ENCODE results near the gene OR5K1. TPM values are rescaled to one million over a fixed set of nuclear protein-coding genes. Genes with fewer than 3 reads are reported as not detected.

OR5K1 gene
- total and polyA plus RNA-seq, 2 of the 8 experiments (the other 6 are each of a cell fraction or from before 2014, with no cell fraction given): not detected

- POLR2A ChIA-PET (ENCODE audit: partially characterized antibody): no interaction called here
- H2BK20ac ChIP-seq (ENCODE audit: low read length): no peak overlapping the region
- H3K4ac ChIP-seq (replicated peaks; ENCODE audit: insufficient read length, low read depth, low read length): no peak overlapping the region
- FAIRE-seq (no peak), DNase-seq (ENCODE audit: low read depth in 1 of 2, low spot score in 2 of 2) (no peak)
- H3K4me1 ChIP-seq (replicated peaks in 1 of 4; ENCODE audit: control insufficient read depth in 3 of 4, insufficient read depth in 4 of 4, low read length in 3 of 4): no peaks in the 10 kb centered on the region
- H3K79me2 ChIP-seq (ENCODE audit: control insufficient read depth in 1 of 2, insufficient read depth in 2 of 2, low read length in 2 of 2): peaks cover 0 to under 1% of the 10 kb centered on the region in 2 experiments; a peak in 1 of 4 replicates
- peaks cover 0 to 15% (median 8%) of the 10 kb centered on the region in 4 experiments; a peak in 5 of 8 replicates for H3K36me3 ChIP-seq (ENCODE audit: control insufficient read depth in 2 of 4, insufficient read depth in 4 of 4, low read length in 3 of 4)
- no peak overlapping the region for H3K14ac ChIP-seq (ENCODE audit: insufficient read length)
- H3K27me3 ChIP-seq (replicated peaks in 1 of 4; ENCODE audit: control insufficient read depth in 3 of 4, extremely low read depth in 1 of 4, insufficient read depth in 3 of 4, low read length in 3 of 4): no peaks in the 10 kb centered on the region
- H3K4me3 ChIP-seq (ENCODE audit: extremely low read depth in 1 of 4, insufficient read depth in 2 of 4, low read depth in 3 of 4, low read length in 4 of 4): no peak overlapping the region
- H3K23me2 ChIP-seq (ENCODE audit: low read depth, low read length): no peaks in the 10 kb centered on the region
- TF ChIP-seq NANOG (IDR thresholded peaks at IDR 0.05; ENCODE audit: insufficient read depth, low read depth, low read length, poor library complexity, severe bottlenecking) (no peak), SIX5 (IDR thresholded peaks at IDR 0.05; ENCODE audit: low read depth, low read length) (no peak), SP1 (IDR thresholded peaks at IDR 0.05; ENCODE audit: low read depth, low read length) (no peak), CEBPB (IDR thresholded peaks at IDR 0.05; ENCODE audit: low read depth, low read length) (no peak), RXRA (IDR thresholded peaks at IDR 0.05; ENCODE audit: insufficient read depth, low read depth, low read length) (no peak), JUN (IDR thresholded peaks at IDR 0.05; ENCODE audit: low read depth, low read length) (no peak), POU5F1 (IDR thresholded peaks at IDR 0.05; ENCODE audit: low read depth, low read length) (no peak), CHD2 (IDR thresholded peaks at IDR 0.05; ENCODE audit: low read length) (no peak), SAP30 (IDR thresholded peaks at IDR 0.05; ENCODE audit: insufficient read depth, insufficient replicate concordance, low read length) (no peak), SUZ12 (IDR thresholded peaks at IDR 0.05; ENCODE audit: low read length) (no peak), NRF1 (IDR thresholded peaks at IDR 0.05; ENCODE audit: low read depth, low read length) (no peak), ASH2L (IDR thresholded peaks at IDR 0.05; ENCODE audit: low read length) (no peak)
- 89% methylated on average over 4 of the region's 4 CpGs; no CpG with 5 or more reads in 1 of the 2 experiments for WGBS, 2 experiments (ENCODE audit: extremely low coverage in 1 of 2, insufficient coverage in 1 of 2, insufficient read length in 1 of 2, insufficient replicate concordance in 2 of 2, low coverage in 1 of 2, low lambda C conversion rate in 2 of 2, missing lambda C conversion rate in 1 of 2)
- no peak overlapping the region for H4K91ac ChIP-seq (replicated peaks; ENCODE audit: insufficient read length, low read length)
- no peak overlapping the region for H4K5ac ChIP-seq (ENCODE audit: insufficient read length, low read depth, low read length)
- no peak overlapping the region for H2BK12ac ChIP-seq (ENCODE audit: low read depth, low read length)
- H2AK5ac ChIP-seq (ENCODE audit: low read depth, low read length): no peak overlapping the region
- H3K27ac ChIP-seq (ENCODE audit: low read depth, low read length): no peak overlapping the region
- no peak overlapping the region for H2BK120ac ChIP-seq (replicated peaks; ENCODE audit: low read depth, low read length)
- no peak overlapping the region for H2BK15ac ChIP-seq (ENCODE audit: low read length)
- no peaks in the 10 kb centered on the region for H4K20me1 ChIP-seq (replicated peaks in 1 of 2; ENCODE audit: control insufficient read depth in 1 of 2, insufficient read depth in 2 of 2, low read length in 2 of 2)
- no peak overlapping the region for H3K23ac ChIP-seq (ENCODE audit: insufficient read length)
- H2AFZ ChIP-seq (ENCODE audit: low read length): no peak overlapping the region
- H3K18ac ChIP-seq (ENCODE audit: extremely low read depth, low read length): no peak overlapping the region
- H3K9ac ChIP-seq (replicated peaks in 1 of 4; ENCODE audit: extremely low read depth in 1 of 4, low read depth in 3 of 4, low read length in 3 of 4): no peak overlapping the region
- CTCF ChIA-PET (ENCODE audit: partially characterized antibody): interaction anchor here (1.9 kb wide), 1 partner anchor 13 kb away, joined by 5 read pairs; no protein-coding TSS in a partner anchor
- no peak overlapping the region for H3K4me2 ChIP-seq (ENCODE audit: insufficient read depth in 1 of 2, low read depth in 2 of 2, low read length in 2 of 2)
- H3K9me3 ChIP-seq (ENCODE audit: insufficient read depth in 2 of 2, low read depth in 1 of 2, low read length in 1 of 2): no peaks in the 10 kb centered on the region
- H3K56ac ChIP-seq (replicated peaks; ENCODE audit: insufficient read length, low read depth, low read length): no peak overlapping the region
- no peak overlapping the region for H2BK5ac ChIP-seq (ENCODE audit: low read depth, low read length)
- no peaks in the 10 kb centered on the region for H3K79me1 ChIP-seq (ENCODE audit: low read depth, low read length)
- H4K8ac ChIP-seq (ENCODE audit: extremely low read depth, insufficient read depth, low read length): no peak overlapping the region
These were observed 50.1 kb downstream of the OR5K1 start for GRCh38 chr3:98513091-98513511.

All from H1 (cell line).